BE2C (cell line): Measurements from ENCODE around the gene MAFG.

Experiments
- DNase-seq: peaks from one replicate; pipeline ENCODE4 v3.0.0-alpha.2; 2020
- H3K27me3 ChIP-seq: fragments of 250-450 bp; sonication (Bioruptor Pico); 2 replicates; pipeline ENCODE4 v1.5.1; 2020; ENCODE audit warnings: mild to moderate bottlenecking
- H3K36me3 ChIP-seq: fragments of 250-450 bp; sonication (Bioruptor Pico); 2 replicates; pipeline ENCODE4 v1.5.1; 2020; ENCODE audit warnings: mild to moderate bottlenecking
- H3K4me1 ChIP-seq: fragments of 250-450 bp; sonication (Bioruptor Pico); 2 replicates; pipeline ENCODE4 v1.5.1; 2020
- H3K4me3 ChIP-seq: 2 replicates; pipeline ENCODE4 v1.5.1; 2011; ENCODE audit warnings: low read depth, low read length
- H3K9me3 ChIP-seq: fragments of 250-450 bp; sonication (Bioruptor Pico); 2 replicates; pipeline ENCODE4 v1.5.1; 2020
- CTCF ChIP-seq: IDR thresholded peaks from 2 replicates; pipeline ENCODE4 v1.5.1; 2012; ENCODE audit warnings: mild to moderate bottlenecking, low read depth, low read length

Gene MAFG

GRCh38 chr17:81944858-81945257 lies 17.3 kb upstream of the MAFG start:
- no peak for TF ChIP-seq CTCF
- H3K9me3 ChIP-seq = no peaks in the 10 kb centered on the region
- no peaks in the 10 kb centered on the region for H3K36me3 ChIP-seq
- no peaks in the 10 kb centered on the region for H3K4me1 ChIP-seq
- H3K4me3 ChIP-seq = no peak overlapping the region
- no peak for DNase-seq
- H3K27me3 ChIP-seq = no peaks in the 10 kb centered on the region

DNA sequence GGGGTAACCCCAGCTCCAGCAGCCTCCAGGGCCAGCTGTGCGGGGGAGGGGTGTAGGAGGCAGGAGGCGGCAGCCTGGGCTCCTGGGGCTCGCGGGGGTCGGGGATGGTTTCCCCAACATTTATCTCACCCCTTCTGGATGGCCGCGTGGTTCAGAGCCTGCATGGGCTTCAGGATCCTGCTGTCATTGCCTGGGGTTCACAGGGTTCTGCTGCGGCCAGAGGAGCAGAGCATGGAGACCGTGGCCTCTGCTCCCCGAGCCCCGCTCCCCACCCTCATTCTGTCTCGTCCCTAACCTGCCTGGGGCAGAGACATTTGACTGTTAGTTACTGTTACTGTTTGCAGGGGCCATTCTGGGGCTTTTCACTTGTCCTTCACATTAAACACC lies 14.6 kb upstream of the MAFG start:
- Histone ChIP-seq H3K27me3 (no peaks in the 10 kb centered on the region), H3K4me1 (no peaks in the 10 kb centered on the region)

DNA sequence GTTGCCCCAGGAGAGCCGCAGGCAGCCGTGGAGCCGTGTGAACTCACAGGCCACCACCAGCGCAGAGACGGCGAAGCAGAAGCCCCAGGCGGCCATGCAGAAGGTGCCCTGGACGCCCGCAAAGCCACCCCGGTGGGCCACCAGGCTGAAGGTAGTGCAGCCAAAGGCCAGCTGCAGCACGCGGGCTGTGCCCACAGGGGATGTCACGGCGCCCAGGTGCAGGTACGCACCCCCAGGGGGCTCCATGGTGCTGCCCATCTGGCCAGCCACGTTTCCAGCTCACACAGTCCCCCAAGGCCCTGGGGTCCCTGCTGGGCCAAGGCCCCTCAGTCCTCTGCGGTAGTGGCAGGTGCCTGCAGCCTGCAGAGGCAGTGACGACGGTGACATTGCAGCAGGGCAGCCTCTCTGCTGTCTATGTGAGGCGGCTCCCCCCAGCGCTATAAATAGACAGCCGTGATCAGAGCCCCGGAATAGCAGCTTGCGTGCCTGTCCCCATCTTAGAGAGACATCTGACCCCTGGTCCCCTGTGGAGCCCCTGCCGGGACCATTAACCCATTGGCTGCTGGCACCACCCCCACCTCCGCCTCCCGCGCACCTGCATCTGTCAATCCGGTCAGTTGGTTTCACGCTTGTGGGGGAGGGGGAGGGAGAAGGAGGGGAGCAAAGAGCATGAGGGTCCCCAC lies 14.1 kb upstream of the MAFG start:
- H3K9me3 ChIP-seq = no peaks in the 10 kb centered on the region
- no peak for TF ChIP-seq CTCF
- no peaks in the 10 kb centered on the region for H3K36me3 ChIP-seq
- peak; percentile 15 for DNase-seq
- no peaks in the 10 kb centered on the region for H3K4me1 ChIP-seq
- H3K4me3 ChIP-seq = no peak overlapping the region
- no peaks in the 10 kb centered on the region for H3K27me3 ChIP-seq

More for the DNA sequence above, 14.6 kb upstream of the MAFG start:
- DNase-seq = no peak
- no peaks in the 10 kb centered on the region for H3K9me3 ChIP-seq
- H3K4me3 ChIP-seq = no peak overlapping the region
- H3K36me3 ChIP-seq = no peaks in the 10 kb centered on the region
- no peak for TF ChIP-seq CTCF

- Histone ChIP-seq H3K27me3 (no peaks in the 10 kb centered on the region), H3K9me3 (no peaks in the 10 kb centered on the region), H3K4me1 (no peaks in the 10 kb centered on the region), H3K4me3 (no peak overlapping the region), H3K36me3 (peaks cover under 1% of the 10 kb centered on the region; the same call in 1 of the 2 replicates)
- DNase-seq = peak; percentile 8
- TF ChIP-seq CTCF = no peak
Observed at GRCh38 chr17:81940538-81941483, 13.3 kb upstream of the MAFG start.

- DNase-seq = no peak
- no peaks in the 10 kb centered on the region for H3K27me3 ChIP-seq
Observed at GRCh38 chr17:81939881-81940385, 12.4 kb upstream of the MAFG start.

More at GRCh38 chr17:81939881-81940385, 12.4 kb upstream of the MAFG start:
- TF ChIP-seq CTCF = no peak
- no peak overlapping the region for H3K4me3 ChIP-seq
- H3K36me3 ChIP-seq = peaks cover 7% of the 10 kb centered on the region; the same call in 1 of the 2 replicates
- H3K4me1 ChIP-seq = no peaks in the 10 kb centered on the region
- H3K9me3 ChIP-seq = no peaks in the 10 kb centered on the region
